HuH-7 (cell line): ENCODE measurements around the gene ZBTB7C.
A peak's percentile ranks its signal among the peaks of the same experiment; 100 is the strongest.

ENCODE experiments used
- DNase-seq: peaks from one replicate; pipeline ENCODE4 v3.0.0; 2011; ENCODE audit warnings: low spot score

Gene ZBTB7C

GRCh38 chr18:48252525-48252924 lies 156.7 kb downstream of the ZBTB7C start:
- DNase-seq: no peak

GRCh38 chr18:48250918-48251317 lies 158.3 kb downstream of the ZBTB7C start:
- DNase-seq: no peak

GRCh38 chr18:48250362-48250907 lies 158.7 kb downstream of the ZBTB7C start:
- no peak for DNase-seq

- DNase-seq: no peak
These were observed 159.3 kb downstream of the ZBTB7C start for GRCh38 chr18:48249854-48250253.

- DNase-seq: no peak
These were observed 164.7 kb downstream of the ZBTB7C start for GRCh38 chr18:48244530-48244929.

- DNase-seq: no peak
These were observed 170.5 kb downstream of the ZBTB7C start for GRCh38 chr18:48238636-48239035.

- DNase-seq: no peak
These were observed 171.0 kb downstream of the ZBTB7C start for GRCh38 chr18:48238206-48238605.

- DNase-seq: no peak
These were observed 172.4 kb downstream of the ZBTB7C start for GRCh38 chr18:48236822-48237221.

- DNase-seq: peak; percentile 56
These were observed 178.6 kb downstream of the ZBTB7C start for GRCh38 chr18:48230467-48231113.

- DNase-seq: no peak
These were observed 179.6 kb downstream of the ZBTB7C start for GRCh38 chr18:48229552-48229981.

GRCh38 chr18:48228841-48229240 lies 180.3 kb downstream of the ZBTB7C start:
- no peak for DNase-seq

GRCh38 chr18:48228301-48228715 lies 180.9 kb downstream of the ZBTB7C start:
- DNase-seq: no peak

- DNase-seq: no peak
These were observed 182.0 kb downstream of the ZBTB7C start for GRCh38 chr18:48227206-48227605.

GRCh38 chr18:48226401-48226800 lies 182.8 kb downstream of the ZBTB7C start:
- DNase-seq: no peak

- no peak for DNase-seq
These were observed 187.1 kb downstream of the ZBTB7C start for GRCh38 chr18:48222118-48222517.

- no peak for DNase-seq
These were observed 189.2 kb downstream of the ZBTB7C start for GRCh38 chr18:48219810-48220499.

- no peak for DNase-seq
These were observed 190.0 kb downstream of the ZBTB7C start for GRCh38 chr18:48219037-48219809.

GRCh38 chr18:48218285-48219022 lies 190.7 kb downstream of the ZBTB7C start:
- no peak for DNase-seq

GRCh38 chr18:48217258-48218250 lies 191.6 kb downstream of the ZBTB7C start:
- no peak for DNase-seq

- DNase-seq: no peak
These were observed 192.4 kb downstream of the ZBTB7C start for GRCh38 chr18:48216639-48217257.
